A549 (cell line): ENCODE results near the gene TRPV4. TPM values are rescaled to one million over a fixed set of nuclear protein-coding genes. Genes with fewer than 3 reads are reported as not detected.

ENCODE experiments used
- ATAC-seq, 2 experiments: fragments of 200-7000 bp in 1 of 2; fragments of >200 bp in 1 of 2; cut with Nextera tagmentation in 1 of 2; cut with Tn5 transposase in 1 of 2; 3 replicates each; pipeline versions ENCODE4 v1.8.0 to v1.9.1; 2018 to 2020; ENCODE audit warnings: mild to moderate bottlenecking in 1 of 2, moderate library complexity in 1 of 2
- CTCF ChIA-PET: fragments of 300-600 bp; sonication (Branson Sonifier 250); formaldehyde crosslinking; extraction: SDS; loops from one replicate; lab custom pipeline; 2021; ENCODE audit warnings: antibody characterized with exemption, inconsistent platforms; lab: Yijun Ruan, JAX
- POLR2A ChIA-PET: fragments of 350-600 bp; formaldehyde crosslinking; extraction: SDS; loops from one replicate; lab custom pipeline; 2021; ENCODE audit warnings: antibody characterized with exemption, inconsistent platforms; lab: Yijun Ruan, JAX
- DNase-seq, 2 experiments: peaks; one replicate each; pipeline versions ENCODE4 v3.0.0 to v3.0.0-alpha.2; 2011 to 2016; ENCODE audit warnings: low read depth in 1 of 2, low spot score in 1 of 2
- FAIRE-seq: peaks from 2 replicates; lab custom pipeline; 2011; peaks lifted over from hg19 to GRCh38; lab: Jason Lieb, UNC
- H3K27ac ChIP-seq, 2 experiments: fragments of >200 bp; sonication (Bioruptor Twin); formaldehyde crosslinking; 3 replicates each; pipeline ENCODE4 v1.5.1; 2016 to 2017
- H3K4me1 ChIP-seq: fragments of >200 bp; sonication (Bioruptor Twin); formaldehyde crosslinking; 3 replicates; pipeline ENCODE4 v1.6.1; 2016
- H3K4me2 ChIP-seq: fragments of >200 bp; sonication (Bioruptor Twin); formaldehyde crosslinking; 3 replicates; pipeline ENCODE4 v1.6.1; 2016
- H3K4me3 ChIP-seq: fragments of >200 bp; sonication (Bioruptor Twin); formaldehyde crosslinking; 3 replicates; pipeline ENCODE4 v1.5.1; 2016
- H3K9me3 ChIP-seq: fragments of >200 bp; sonication (Bioruptor Twin); formaldehyde crosslinking; 3 replicates; pipeline ENCODE4 v1.6.1; 2016
- ATOH8 ChIP-seq: fragments of 250-450 bp; sonication (Bioruptor Pico); IDR thresholded peaks from 2 replicates; pipeline ENCODE4 v1.5.0; 2020; ENCODE audit warnings: low read depth, mild to moderate bottlenecking, moderate library complexity
- CBX2 ChIP-seq: fragments of 200-600 bp; sonication (generic); IDR thresholded peaks from 2 replicates; pipeline ENCODE4 v1.6.1; 2016; ENCODE audit warnings: low read depth, mild to moderate bottlenecking, borderline replicate concordance
- CHD2 ChIP-seq: fragments of 150-350 bp; IDR thresholded peaks from 2 replicates; pipeline ENCODE4 v1.6.1; 2014; ENCODE audit warnings: low read length; ENCODE audit not compliant: partially characterized antibody
- CTCF ChIP-seq: fragments of >200 bp; sonication (Bioruptor Twin); formaldehyde crosslinking; IDR thresholded peaks from 3 replicates; pipeline ENCODE4 v1.5.1; 2016
- EHF ChIP-seq: fragments of 250-450 bp; sonication (Bioruptor Pico); IDR thresholded peaks from 2 replicates; pipeline ENCODE4 v1.5.0; 2020; ENCODE audit warnings: mild to moderate bottlenecking
- FOSL2 ChIP-seq, 2 experiments: fragments of 450-650 bp in 1 of 2; fragments of >200 bp in 1 of 2; sonication (Bioruptor Twin) in 1 of 2; formaldehyde crosslinking; IDR thresholded peaks; 2 replicates each; pipeline versions ENCODE4 v1.5.0 to v1.6.1; 2016 to 2020; ENCODE audit warnings: mild to moderate bottlenecking in 1 of 2, moderate library complexity in 1 of 2
- HDAC2 ChIP-seq: fragments of 200-600 bp; sonication (generic); IDR thresholded peaks from 2 replicates; pipeline ENCODE4 v1.6.1; 2016
- HMGXB4 ChIP-seq: fragments of 250-450 bp; sonication (Bioruptor Pico); IDR thresholded peaks from 2 replicates; pipeline ENCODE4 v1.5.0; 2021; ENCODE audit warnings: mild to moderate bottlenecking, moderate library complexity, borderline replicate concordance
- HOXB5 ChIP-seq: fragments of 250-450 bp; sonication (Bioruptor Pico); IDR thresholded peaks from 2 replicates; pipeline ENCODE4 v1.5.0; 2020; ENCODE audit warnings: mild to moderate bottlenecking, moderate library complexity
- JUN ChIP-seq, 2 experiments: fragments of >200 bp; sonication (Bioruptor Twin); formaldehyde crosslinking; IDR thresholded peaks; 2 replicates in 1 of 2; 3 replicates in 1 of 2; pipeline ENCODE4 v1.6.1; 2016 to 2017
- JUNB ChIP-seq: fragments of >200 bp; sonication (Bioruptor Twin); formaldehyde crosslinking; IDR thresholded peaks from 2 replicates; pipeline ENCODE4 v1.6.1; 2016
- KDM1A ChIP-seq: fragments of 200-600 bp; sonication (generic); IDR thresholded peaks from 2 replicates; pipeline ENCODE4 v1.6.1; 2016; ENCODE audit warnings: low read depth, mild to moderate bottlenecking
- MAFK ChIP-seq: fragments of 450-650 bp; IDR thresholded peaks from 2 replicates; pipeline ENCODE4 v1.6.1; 2014; ENCODE audit not compliant: partially characterized antibody
- MAZ ChIP-seq: fragments of 150-350 bp; IDR thresholded peaks from 2 replicates; pipeline ENCODE4 v1.6.1; 2014; ENCODE audit warnings: antibody characterized with exemption, low read depth, low read length, borderline replicate concordance
- PBX3 ChIP-seq: IDR thresholded peaks from 2 replicates; pipeline ENCODE4 v1.6.1; 2012
- POLR2A ChIP-seq: IDR thresholded peaks from 2 replicates; pipeline ENCODE4 v1.6.1; 2012; ENCODE audit warnings: mild to moderate bottlenecking, low read length
- RARB ChIP-seq: fragments of 250-450 bp; sonication (Bioruptor Pico); IDR thresholded peaks from 2 replicates; pipeline ENCODE4 v1.8.0; 2021; ENCODE audit warnings: mild to moderate bottlenecking, moderate library complexity
- REST ChIP-seq: fragments of 200-600 bp; sonication (generic); IDR thresholded peaks from 2 replicates; pipeline ENCODE4 v1.6.1; 2016; ENCODE audit warnings: antibody characterized with exemption, mild to moderate bottlenecking, moderate library complexity
- ZFP36 ChIP-seq: fragments of 450-650 bp; IDR thresholded peaks from 2 replicates; pipeline ENCODE4 v1.6.1; 2014; ENCODE audit warnings: borderline replicate concordance; ENCODE audit not compliant: partially characterized antibody
- ZSCAN20 ChIP-seq: fragments of 250-450 bp; sonication (Bioruptor Pico); IDR thresholded peaks from 2 replicates; pipeline ENCODE4 v1.8.0; 2022; ENCODE audit warnings: mild to moderate bottlenecking, moderate library complexity
- WGBS: methylation state at CpG from one replicate; pipeline ENCODE4 v1.1.6; 2017; ENCODE audit errors: missing lambda C conversion rate; 5-methylcytosine and 5-hydroxymethylcytosine counted together
- polyA plus RNA-seq, 4 experiments: library from polyadenylated mRNA; depleted of rRNA in 3 of 4; stranded (reverse); fragments of >200 nt; fragmentation: RNase III in 1 of 4; extraction: RNeasy Plus Mini Kit Qiagen cat#74134 plus additional on column Dnase treatment in 1 of 4; gene quantifications; 2 replicates in 3 of 4; 3 replicates in 1 of 4; pipeline ENCODE4 v1.2.3, GENCODE V29; 2011 to 2017

Gene TRPV4
- polyA plus RNA-seq, 2 of the 4 experiments (the other 2 are of a cell fraction), result 0.15 to 0.37 TPM

GRCh38 chr12:109844091-109844490 is 10.9 kb upstream of the TRPV4 start:
- Histone ChIP-seq H3K4me1 (peaks cover 16% of the 10 kb centered on the region), H3K27ac (no peak overlapping the region), H3K9me3 (no peaks in the 10 kb centered on the region), H3K4me3 (no peak overlapping the region), H3K4me2 (no peak overlapping the region)
- TF ChIP-seq REST (no peak), RARB (CRISPR knock-in tag) (no peak), EHF (CRISPR knock-in tag) (no peak), KDM1A (no peak), ZSCAN20 (CRISPR knock-in tag) (no peak), CTCF (no peak), MAFK (no peak), POLR2A (no peak), FOSL2 (IDR thresholded peaks at IDR 0.05) (no peak), FOSL2 (CRISPR knock-in tag; IDR thresholded peaks at IDR 0.05) (no peak), JUN (IDR thresholded peaks at IDR 0.05) (no peak), CHD2 (no peak)
- CTCF ChIA-PET, result interaction anchor here (0.6 to 15.3 kb wide), 9 partner anchors 11 to 305 kb away, joined by 3 to 277 read pairs (median 21); partner anchors contain the start of gene TRPV4
- ATAC-seq (no peak), DNase-seq (no peak), FAIRE-seq (no peak)
- POLR2A ChIA-PET, result no interaction called here
- WGBS, result 76% methylated on average over 5 of the region's 5 CpGs

- Histone ChIP-seq H3K4me3 (no peak overlapping the region), H3K4me2 (no peak overlapping the region), H3K27ac (no peak overlapping the region), H3K9me3 (no peaks in the 10 kb centered on the region), H3K4me1 (peaks cover 36% of the 10 kb centered on the region)
- FAIRE-seq, result no peak
- TF ChIP-seq POLR2A (no peak), HMGXB4 (no peak), HOXB5 (CRISPR knock-in tag) (no peak), RARB (CRISPR knock-in tag) (no peak), CHD2 (no peak), ATOH8 (CRISPR knock-in tag) (no peak), MAZ (no peak), PBX3 (no peak), EHF (CRISPR knock-in tag) (no peak), CTCF (no peak), ZFP36 (no peak), JUNB (no peak), HDAC2 (no peak), KDM1A (no peak), CBX2 (no peak)
- ChIA-PET CTCF (interaction anchor here (0.9 to 15.3 kb wide), 8 partner anchors 13 to 126 kb away, joined by 3 to 277 read pairs (median 8); no protein-coding TSS in a partner anchor), POLR2A (no interaction called here)
- no peak for ATAC-seq
- no peak for DNase-seq
- WGBS, result 65% methylated on average over 5 of the region's 5 CpGs
Observed at GRCh38 chr12:109842021-109842420, 8.8 kb upstream of the TRPV4 start.
